Tibial nerve (tissue), 3 donors: ENCODE data around the gene POLR3F.

Experiments used
- CTCF ChIP-seq, 5 experiments: fragments of 200-600 bp in 3 of 5; fragments of 450-650 bp in 2 of 5; sonication (generic) in 3 of 5; IDR thresholded peaks; one replicate each; pipeline ENCODE4 v1.5.1; 2016 to 2019; ENCODE audit warnings: antibody characterized with exemption in 5 of 5, mild to moderate bottlenecking in 3 of 5, moderate library complexity in 2 of 5
- POLR2A ChIP-seq, 2 donors: fragments of 450-650 bp; IDR thresholded peaks; one replicate each; pipeline ENCODE4 v1.6.1; 2017; ENCODE audit warnings: antibody characterized with exemption in 2 of 2, mild to moderate bottlenecking in 2 of 2, moderate library complexity in 2 of 2

DNA sequence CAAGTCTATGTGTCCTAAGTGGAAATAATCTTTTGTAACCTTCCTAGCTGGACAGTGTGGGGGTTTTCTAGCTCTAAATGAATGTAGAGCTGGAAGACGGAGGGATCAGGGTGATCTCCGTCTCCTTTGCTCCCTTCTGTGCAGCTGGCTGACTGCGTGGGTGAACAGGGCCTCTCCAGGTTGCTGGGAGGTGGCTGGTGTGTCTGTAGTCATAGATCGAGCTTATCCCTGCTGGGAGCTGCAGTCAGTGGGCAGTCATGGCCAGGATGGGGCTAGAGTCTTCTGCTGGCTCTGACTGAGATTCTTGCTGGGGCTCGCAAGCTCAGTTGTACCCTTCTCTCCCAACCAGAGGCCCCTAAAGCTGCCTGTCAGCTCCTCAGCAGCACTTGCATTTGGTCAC is 46.9 kb downstream of the POLR3F start:
- no peak for TF ChIP-seq POLR2A (IDR thresholded peaks at IDR 0.05)
- TF ChIP-seq CTCF (IDR thresholded peaks at IDR 0.05) = no peak
